ENCODE data around the gene TMSB10.
"Not testable (repeated sequence)": the region's sequence is repeated elsewhere in the genome, so short reads cannot be mapped to it uniquely, and the experiment has no call there.

The TMSB10 gene

GRCh38 chr2:84940831-84941412 lies 35.5 kb downstream of the TMSB10 start:
- DNase-seq (ENCODE audit: low spot score): no peak
- Histone ChIP-seq H3K27ac (no peak overlapping the region), H3K4me3 (no peak overlapping the region)
- no peak for TF ChIP-seq CTCF (IDR thresholded peaks at IDR 0.05)

GRCh38 chr2:84942166-84942565 lies 36.7 kb downstream of the TMSB10 start:
- DNase-seq (ENCODE audit: low spot score): no peak
- Histone ChIP-seq H3K4me3 (no peak overlapping the region), H3K27ac (no peak overlapping the region)
- TF ChIP-seq CTCF (IDR thresholded peaks at IDR 0.05): no peak

- TF ChIP-seq CTCF (IDR thresholded peaks at IDR 0.05): no peak
- DNase-seq (ENCODE audit: low spot score): no peak
- Histone ChIP-seq H3K27ac (no peak overlapping the region), H3K4me3 (no peak overlapping the region)
Measured at GRCh38 chr2:84942964-84943421, 37.5 kb downstream of the TMSB10 start.

GRCh38 chr2:84944295-84944909 lies 38.9 kb downstream of the TMSB10 start:
- no peak overlapping the region for H3K27ac ChIP-seq
- DNase-seq (ENCODE audit: low spot score): no peak
- H3K4me3 ChIP-seq: no peak overlapping the region
- no peak for TF ChIP-seq CTCF (IDR thresholded peaks at IDR 0.05)

- not testable (repeated sequence) for DNase-seq (ENCODE audit: low spot score); H3K27ac ChIP-seq; H3K4me3 ChIP-seq
Measured at GRCh38 chr2:84945838-84946203, 40.4 kb downstream of the TMSB10 start.

GRCh38 chr2:84946204-84947009 lies 41.0 kb downstream of the TMSB10 start:
- no peak for TF ChIP-seq CTCF (IDR thresholded peaks at IDR 0.05)
- no peak for DNase-seq (ENCODE audit: low spot score)
- Histone ChIP-seq H3K4me3 (no peak overlapping the region), H3K27ac (no peak overlapping the region)

GRCh38 chr2:84947010-84947593 lies 41.6 kb downstream of the TMSB10 start:
- TF ChIP-seq CTCF (IDR thresholded peaks at IDR 0.05): no peak
- Histone ChIP-seq H3K4me3 (no peak overlapping the region), H3K27ac (no peak overlapping the region)
- no peak for DNase-seq (ENCODE audit: low spot score)
